ENCODE data around the gene SNAP47. TPM values are rescaled to one million over a fixed set of nuclear protein-coding genes. Genes with fewer than 3 reads are reported as not detected.

SNAP47 gene
- total RNA-seq, 4 donors from 2014 or later = 24.1 to 49.0 (median 38.4) TPM

- Histone ChIP-seq H3K27ac (peak overlapping the region in 2 of 4 donors; percentile 41 to 90), H3K4me1 (peaks cover 12 to 28% (median 19%) of the 10 kb centered on the region in 4 donors), H3K27me3 (no peaks in the 10 kb centered on the region), H3K9me3 (no peaks in the 10 kb centered on the region), H3K36me3 (no peaks in the 10 kb centered on the region), H3K4me3 (no peak overlapping the region)
- in situ Hi-C loops (cut with MboI; ENCODE audit: low pct_ligation_motif_present in 1 of 4, low pct_unique_long_range_greater_than_20kb in 1 of 4, low sequenced_read_pairs in 3 of 4) (no loop called here), intact Hi-C loops (cut with DNase I; ENCODE audit: low total_unique reads) (no loop called here)
- TF ChIP-seq EP300 (IDR thresholded peaks at IDR 0.05; ENCODE audit: low read depth) (no peak), POLR2A (IDR thresholded peaks at IDR 0.05) (no peak), POLR2AphosphoS5 (IDR thresholded peaks at IDR 0.05) (no peak)
- TF ChIP-seq, protein P1, sequence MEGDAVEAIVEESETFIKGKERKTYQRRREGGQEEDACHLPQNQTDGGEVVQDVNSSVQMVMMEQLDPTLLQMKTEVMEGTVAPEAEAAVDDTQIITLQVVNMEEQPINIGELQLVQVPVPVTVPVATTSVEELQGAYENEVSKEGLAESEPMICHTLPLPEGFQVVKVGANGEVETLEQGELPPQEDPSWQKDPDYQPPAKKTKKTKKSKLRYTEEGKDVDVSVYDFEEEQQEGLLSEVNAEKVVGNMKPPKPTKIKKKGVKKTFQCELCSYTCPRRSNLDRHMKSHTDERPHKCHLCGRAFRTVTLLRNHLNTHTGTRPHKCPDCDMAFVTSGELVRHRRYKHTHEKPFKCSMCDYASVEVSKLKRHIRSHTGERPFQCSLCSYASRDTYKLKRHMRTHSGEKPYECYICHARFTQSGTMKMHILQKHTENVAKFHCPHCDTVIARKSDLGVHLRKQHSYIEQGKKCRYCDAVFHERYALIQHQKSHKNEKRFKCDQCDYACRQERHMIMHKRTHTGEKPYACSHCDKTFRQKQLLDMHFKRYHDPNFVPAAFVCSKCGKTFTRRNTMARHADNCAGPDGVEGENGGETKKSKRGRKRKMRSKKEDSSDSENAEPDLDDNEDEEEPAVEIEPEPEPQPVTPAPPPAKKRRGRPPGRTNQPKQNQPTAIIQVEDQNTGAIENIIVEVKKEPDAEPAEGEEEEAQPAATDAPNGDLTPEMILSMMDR (IDR thresholded peaks at IDR 0.05) = no peak
- WGBS, 2 donors (ENCODE audit: low coverage in 1 of 2) = 93% methylated on average over 9 of the region's 12 CpGs; no CpG with 5 or more reads in 1 of the 2 donors
- no peak for DNase-seq
Measured at GRCh38 chr1:227745568-227746265, 10.5 kb downstream of the SNAP47 start.

DNA sequence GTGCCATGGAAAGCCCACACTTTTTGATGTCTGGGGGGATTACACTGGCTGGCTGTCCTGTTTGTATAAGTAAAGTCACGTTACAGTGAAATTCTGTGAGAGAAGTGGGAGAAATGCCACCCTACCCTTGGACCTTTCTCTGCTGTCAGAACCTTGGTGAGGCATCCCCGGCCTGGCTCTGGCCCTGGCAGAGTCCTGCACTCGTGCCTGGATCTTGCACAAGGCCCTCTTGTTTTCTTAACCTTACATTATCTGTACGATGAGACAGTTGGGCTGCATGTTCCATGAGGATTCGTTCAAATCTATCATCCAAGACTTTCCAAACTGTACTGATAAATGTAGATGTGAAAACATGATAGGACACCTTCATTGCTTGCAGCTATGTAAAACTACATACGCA lies 11.4 kb downstream of the SNAP47 start:
- Histone ChIP-seq H3K36me3 (no peaks in the 10 kb centered on the region), H3K4me1 (peaks cover 12 to 28% (median 19%) of the 10 kb centered on the region in 4 donors), H3K27me3 (no peaks in the 10 kb centered on the region), H3K27ac (peak overlapping the region in 1 of 4 donors; percentile 90), H3K4me3 (no peak overlapping the region), H3K9me3 (no peaks in the 10 kb centered on the region)
- no peak for TF ChIP-seq EP300 (IDR thresholded peaks at IDR 0.05; ENCODE audit: low read depth)
- no peak for TF ChIP-seq POLR2AphosphoS5 (IDR thresholded peaks at IDR 0.05)
- TF ChIP-seq POLR2A (IDR thresholded peaks at IDR 0.05) = no peak
- TF ChIP-seq, protein P1 (IDR thresholded peaks at IDR 0.05) = no peak
- WGBS, 2 donors (ENCODE audit: low coverage in 1 of 2) = 90% methylated on average over 2 to 6 of the region's 6 CpGs
- intact Hi-C loops (cut with DNase I; ENCODE audit: low total_unique reads) (no loop called here), in situ Hi-C loops (cut with MboI; ENCODE audit: low pct_ligation_motif_present in 1 of 4, low pct_unique_long_range_greater_than_20kb in 1 of 4, low sequenced_read_pairs in 3 of 4) (no loop called here)
- no peak for DNase-seq

GRCh38 chr1:227747382-227747781 lies 12.1 kb downstream of the SNAP47 start:
- H3K27me3 ChIP-seq = no peaks in the 10 kb centered on the region
- no peak for TF ChIP-seq EP300 (IDR thresholded peaks at IDR 0.05; ENCODE audit: low read depth)
- no peak for TF ChIP-seq POLR2AphosphoS5 (IDR thresholded peaks at IDR 0.05)
- no peak for TF ChIP-seq POLR2A (IDR thresholded peaks at IDR 0.05)
- TF ChIP-seq, protein P1 (IDR thresholded peaks at IDR 0.05) = no peak
- WGBS, 2 donors (ENCODE audit: low coverage in 1 of 2) = 86% methylated on average over 7 of the region's 8 CpGs; no CpG with 5 or more reads in 1 of the 2 donors
- H3K4me3 ChIP-seq = no peak overlapping the region
- H3K9me3 ChIP-seq = no peaks in the 10 kb centered on the region
- intact Hi-C loops (cut with DNase I; ENCODE audit: low total_unique reads) (no loop called here), in situ Hi-C loops (cut with MboI; ENCODE audit: low pct_ligation_motif_present in 1 of 4, low pct_unique_long_range_greater_than_20kb in 1 of 4, low sequenced_read_pairs in 3 of 4) (no loop called here)
- H3K36me3 ChIP-seq = no peaks in the 10 kb centered on the region
- H3K27ac ChIP-seq = peak overlapping the region in 3 of 4 donors; percentile 66 to 90 (median 75)
- no peak for DNase-seq
- peaks cover 12 to 28% (median 19%) of the 10 kb centered on the region in 4 donors for H3K4me1 ChIP-seq

DNA sequence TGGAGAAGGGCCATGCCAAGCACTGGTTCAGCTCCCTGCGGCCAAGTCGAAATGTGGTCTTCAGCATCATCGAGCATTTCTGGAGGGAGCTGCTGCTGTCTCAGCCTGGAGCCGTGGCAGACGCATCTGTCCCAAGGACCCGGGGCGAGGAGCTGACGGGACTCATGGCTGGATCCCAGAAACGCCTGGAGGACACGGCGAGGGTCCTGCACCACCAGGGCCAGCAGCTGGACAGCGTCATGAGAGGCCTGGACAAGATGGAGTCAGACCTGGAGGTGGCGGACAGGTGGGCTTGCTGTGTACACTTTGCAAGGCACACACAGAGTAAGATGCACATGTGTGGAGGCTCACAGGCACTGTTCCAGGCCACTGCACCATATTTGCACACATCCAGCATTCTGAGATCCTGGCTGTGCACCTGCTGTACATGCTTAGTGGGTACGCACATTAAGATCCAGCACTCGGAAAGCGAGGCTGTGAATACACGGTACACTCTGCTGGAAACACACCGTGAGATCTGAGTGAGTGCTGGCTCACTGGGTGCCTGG lies 12.8 kb downstream of the SNAP47 start:
- intact Hi-C loops (cut with DNase I; ENCODE audit: low total_unique reads) (no loop called here), in situ Hi-C loops (cut with MboI; ENCODE audit: low pct_ligation_motif_present in 1 of 4, low pct_unique_long_range_greater_than_20kb in 1 of 4, low sequenced_read_pairs in 3 of 4) (no loop called here)
- 88% methylated on average over 16 of the region's 18 CpGs; no CpG with 5 or more reads in 1 of the 2 donors for WGBS, 2 donors (ENCODE audit: low coverage in 1 of 2)

More for the DNA sequence above, 12.8 kb downstream of the SNAP47 start:
- no peaks in the 10 kb centered on the region for H3K36me3 ChIP-seq
- TF ChIP-seq, protein P1 (IDR thresholded peaks at IDR 0.05) = no peak
- TF ChIP-seq POLR2A (IDR thresholded peaks at IDR 0.05) (no peak), POLR2AphosphoS5 (IDR thresholded peaks at IDR 0.05) (no peak), EP300 (IDR thresholded peaks at IDR 0.05; ENCODE audit: low read depth) (no peak)
- no peak for DNase-seq
- H3K27ac ChIP-seq = peak overlapping the region; percentile 60 to 90 (median 70)
- H3K9me3 ChIP-seq = no peaks in the 10 kb centered on the region
- H3K4me3 ChIP-seq = no peak overlapping the region
- H3K4me1 ChIP-seq = peaks cover 12 to 34% (median 19%) of the 10 kb centered on the region in 4 donors
- no peaks in the 10 kb centered on the region for H3K27me3 ChIP-seq
